ENCODE results near the gene OR9A2. TPM values are rescaled to one million over a fixed set of nuclear protein-coding genes. Genes with fewer than 3 reads are reported as not detected.

OR9A2 gene
- total and polyA plus RNA-seq, 7 donors, result not detected

GRCh38 chr7:143003393-143004051, 23.4 kb downstream of the OR9A2 start:
- Histone ChIP-seq H3K4me3 (peak overlapping the region in 1 of 4 donors; percentile 8), H3K27me3 (no peaks in the 10 kb centered on the region), H3K27ac (no peak overlapping the region), H3K9me3 (no peaks in the 10 kb centered on the region), H3K4me1 (peaks cover 0 to 4% (median 0%) of the 10 kb centered on the region in 4 donors), H3K36me3 (no peaks in the 10 kb centered on the region)
- DNase-seq, result no peak
- TF ChIP-seq CTCF (IDR thresholded peaks at IDR 0.05) (peak; percentile 22 to 66 (median 52)), EP300 (IDR thresholded peaks at IDR 0.05) (no peak)
- intact Hi-C loops (cut with DNase I), result loop anchor here (5.0 kb wide), 1 partner anchor 151 kb away; no protein-coding TSS in a partner anchor
- 8 to 26% methylated on average over 6 of the region's 6 CpGs for WGBS, 2 donors

- Histone ChIP-seq H3K27ac (no peak overlapping the region), H3K36me3 (no peaks in the 10 kb centered on the region), H3K9me3 (no peaks in the 10 kb centered on the region), H3K4me3 (no peak overlapping the region), H3K27me3 (no peaks in the 10 kb centered on the region), H3K4me1 (peaks cover 0 to 4% (median 0%) of the 10 kb centered on the region in 4 donors)
- WGBS, 2 donors, result 23 to 78% methylated on average over 5 of the region's 5 CpGs
- intact Hi-C loops (cut with DNase I), result loop anchor here (5.0 kb wide), 1 partner anchor 151 kb away; no protein-coding TSS in a partner anchor
- DNase-seq, result no peak
- TF ChIP-seq CTCF (IDR thresholded peaks at IDR 0.05) (no peak), EP300 (IDR thresholded peaks at IDR 0.05) (no peak), POLR2A (IDR thresholded peaks at IDR 0.05) (no peak), POLR2AphosphoS5 (IDR thresholded peaks at IDR 0.05) (no peak)
These were observed 24.0 kb downstream of the OR9A2 start for GRCh38 chr7:143002898-143003297.

GRCh38 chr7:143002106-143002505, 24.8 kb downstream of the OR9A2 start:
- 26 to 49% methylated on average over 3 of the region's 3 CpGs for WGBS, 2 donors
- H3K4me1 ChIP-seq, result peaks cover 0 to 4% (median 0%) of the 10 kb centered on the region in 4 donors
- intact Hi-C loops (cut with DNase I), result loop anchor here (5.0 kb wide), 1 partner anchor 150 kb away; no protein-coding TSS in a partner anchor

GRCh38 chr7:143000648-143001047, 26.3 kb downstream of the OR9A2 start:
- Histone ChIP-seq H3K27me3 (no peaks in the 10 kb centered on the region), H3K9me3 (no peaks in the 10 kb centered on the region), H3K36me3 (no peaks in the 10 kb centered on the region), H3K27ac (no peak overlapping the region), H3K4me1 (peaks cover 0 to 4% (median 0%) of the 10 kb centered on the region in 4 donors), H3K4me3 (no peak overlapping the region)
- intact Hi-C loops (cut with DNase I), result loop anchor here (5.0 kb wide), 1 partner anchor 148 kb away; no protein-coding TSS in a partner anchor
- TF ChIP-seq CTCF (IDR thresholded peaks at IDR 0.05), result no peak
- TF ChIP-seq POLR2AphosphoS5 (IDR thresholded peaks at IDR 0.05), result no peak
- TF ChIP-seq EP300 (IDR thresholded peaks at IDR 0.05), result no peak
- no peak for TF ChIP-seq POLR2A (IDR thresholded peaks at IDR 0.05)
- 46 to 76% methylated on average over 2 of the region's 2 CpGs for WGBS, 2 donors
- DNase-seq, result no peak

More at GRCh38 chr7:143002106-143002505, 24.8 kb downstream of the OR9A2 start:
- no peak for DNase-seq
- Histone ChIP-seq H3K36me3 (no peaks in the 10 kb centered on the region), H3K27ac (no peak overlapping the region), H3K4me3 (no peak overlapping the region), H3K27me3 (no peaks in the 10 kb centered on the region), H3K9me3 (no peaks in the 10 kb centered on the region)
- no peak for TF ChIP-seq POLR2A (IDR thresholded peaks at IDR 0.05)
- no peak for TF ChIP-seq POLR2AphosphoS5 (IDR thresholded peaks at IDR 0.05)
- no peak for TF ChIP-seq EP300 (IDR thresholded peaks at IDR 0.05)
- TF ChIP-seq CTCF (IDR thresholded peaks at IDR 0.05), result no peak
